HG03460 (cell line): Measurements from ENCODE around the gene DESI2.
"Not testable (repeated sequence)": the region's sequence is repeated elsewhere in the genome, so short reads cannot be mapped to it uniquely, and the experiment has no call there.

Experiments used
- ATAC-seq: cut with Tn5 transposase; IDR thresholded peaks from one replicate; pipeline ENCODE4 v1.9.1; 2021; ENCODE audit not compliant: unreplicated experiment

Gene DESI2

GRCh38 chr1:244654108-244655038 lies 1.4 kb downstream of the DESI2 start:
- ATAC-seq, result no peak

- no peak for ATAC-seq
Measured at GRCh38 chr1:244655186-244655585, 2.3 kb downstream of the DESI2 start.

- ATAC-seq, result no peak
Measured at GRCh38 chr1:244657421-244657820, 4.5 kb downstream of the DESI2 start.

GRCh38 chr1:244659694-244660093 lies 6.8 kb downstream of the DESI2 start:
- no peak for ATAC-seq

GRCh38 chr1:244660595-244660994 lies 7.7 kb downstream of the DESI2 start:
- no peak for ATAC-seq

GRCh38 chr1:244661569-244662312 lies 8.8 kb downstream of the DESI2 start:
- ATAC-seq, result not testable (repeated sequence)

GRCh38 chr1:244662599-244662998 lies 9.7 kb downstream of the DESI2 start:
- ATAC-seq, result no peak

- no peak for ATAC-seq
Measured at GRCh38 chr1:244664353-244664752, 11.4 kb downstream of the DESI2 start.

- peak; percentile 70 for ATAC-seq
Measured at GRCh38 chr1:244665771-244666217, 12.9 kb downstream of the DESI2 start.

GRCh38 chr1:244666672-244667418 lies 13.9 kb downstream of the DESI2 start:
- ATAC-seq, result not testable (repeated sequence)

- ATAC-seq, result no peak
Measured at GRCh38 chr1:244667797-244668196, 14.9 kb downstream of the DESI2 start.

GRCh38 chr1:244672946-244673682 lies 20.2 kb downstream of the DESI2 start:
- ATAC-seq, result no peak

- no peak for ATAC-seq
Measured at GRCh38 chr1:244674446-244674845, 21.5 kb downstream of the DESI2 start.

- no peak for ATAC-seq
Measured at GRCh38 chr1:244675167-244675566, 22.2 kb downstream of the DESI2 start.

- ATAC-seq, result no peak
Measured at GRCh38 chr1:244678697-244679096, 25.8 kb downstream of the DESI2 start.

GRCh38 chr1:244680667-244681066 lies 27.7 kb downstream of the DESI2 start:
- ATAC-seq, result no peak

GRCh38 chr1:244682087-244682486 lies 29.2 kb downstream of the DESI2 start:
- ATAC-seq, result not testable (repeated sequence)

GRCh38 chr1:244695937-244696336 lies 43.0 kb downstream of the DESI2 start:
- ATAC-seq, result no peak

- ATAC-seq, result no peak
Measured at GRCh38 chr1:244699741-244700140, 46.8 kb downstream of the DESI2 start.

- ATAC-seq, result no peak
Measured at GRCh38 chr1:244700808-244701207, 47.9 kb downstream of the DESI2 start.
